H9 (cell line): ENCODE results near the gene FBXL14. TPM values are rescaled to one million over a fixed set of nuclear protein-coding genes. Genes with fewer than 3 reads are reported as not detected.

Experiments used
- DNase-seq: peaks from one replicate; pipeline ENCODE4 v3.0.0-alpha.2; 2017
- H2AFZ ChIP-seq: one replicate; pipeline ENCODE4 v1.6.1; 2013; ENCODE audit warnings: mild to moderate bottlenecking, low read length, control low read depth, moderate library complexity
- H2AK5ac ChIP-seq: 2 replicates; pipeline ENCODE4 v1.6.1; 2013; ENCODE audit warnings: low read length, control low read depth, mixed read lengths; ENCODE audit not compliant: insufficient read length
- H2BK120ac ChIP-seq: one replicate; pipeline ENCODE4 v1.6.1; 2013; ENCODE audit warnings: low read depth, mild to moderate bottlenecking, low read length, control low read depth, inconsistent platforms; ENCODE audit not compliant: poor library complexity, severe bottlenecking
- H2BK12ac ChIP-seq: 2 replicates; pipeline ENCODE4 v1.6.1; 2013; ENCODE audit warnings: low read length, control low read depth, mixed read lengths, low read depth; ENCODE audit not compliant: insufficient read length
- H2BK15ac ChIP-seq: 2 replicates; pipeline ENCODE4 v1.6.1; 2013; ENCODE audit warnings: low read depth, low read length, control low read depth
- H2BK20ac ChIP-seq: one replicate; pipeline ENCODE4 v1.6.1; 2013; ENCODE audit warnings: low read depth, mild to moderate bottlenecking, low read length, control low read depth, inconsistent platforms; ENCODE audit not compliant: poor library complexity, severe bottlenecking
- H2BK5ac ChIP-seq: 2 replicates; pipeline ENCODE4 v1.6.1; 2013; ENCODE audit warnings: low read length, control low read depth, mixed read lengths; ENCODE audit not compliant: insufficient read length
- H3K14ac ChIP-seq: 2 replicates; pipeline ENCODE4 v1.6.1; 2013; ENCODE audit warnings: low read length, control low read depth; ENCODE audit not compliant: insufficient read depth
- H3K18ac ChIP-seq: 2 replicates; pipeline ENCODE4 v1.6.1; 2013; ENCODE audit warnings: low read depth, mild to moderate bottlenecking, mixed read lengths, low read length, control low read depth; ENCODE audit not compliant: insufficient read length
- H3K23ac ChIP-seq: 2 replicates; pipeline ENCODE4 v1.6.1; 2013; ENCODE audit warnings: low read length, control low read depth, mixed read lengths, low read depth; ENCODE audit not compliant: insufficient read length
- H3K23me2 ChIP-seq: 2 replicates; pipeline ENCODE4 v1.6.1; 2013; ENCODE audit warnings: low read depth, mild to moderate bottlenecking, mixed read lengths, low read length, control low read depth; ENCODE audit not compliant: insufficient read length, poor library complexity, severe bottlenecking
- H3K27ac ChIP-seq: 2 replicates; pipeline ENCODE4 v1.5.1; 2013; ENCODE audit warnings: low read length, control low read depth, mixed read lengths, low read depth; ENCODE audit not compliant: insufficient read length
- H3K27me3 ChIP-seq: 2 replicates; pipeline ENCODE4 v1.6.1; 2013; ENCODE audit warnings: low read length, control low read depth, inconsistent platforms; ENCODE audit not compliant: insufficient read depth
- H3K4ac ChIP-seq: 2 replicates; pipeline ENCODE4 v1.6.1; 2013; ENCODE audit warnings: low read depth, mild to moderate bottlenecking, control low read depth, inconsistent platforms, low read length, moderate library complexity
- H3K4me1 ChIP-seq: 2 replicates; pipeline ENCODE4 v1.6.1; 2013; ENCODE audit warnings: low read length, control low read depth, inconsistent platforms; ENCODE audit not compliant: insufficient read depth
- H3K4me2 ChIP-seq: 2 replicates; pipeline ENCODE4 v1.6.1; 2013; ENCODE audit warnings: low read length, control low read depth, mixed read lengths; ENCODE audit not compliant: insufficient read length, insufficient read depth
- H3K56ac ChIP-seq: 2 replicates; pipeline ENCODE4 v1.6.1; 2013; ENCODE audit warnings: low read depth, mild to moderate bottlenecking, mixed read lengths, low read length, control low read depth; ENCODE audit not compliant: insufficient read length
- H3K79me1 ChIP-seq: 2 replicates; pipeline ENCODE4 v1.6.1; 2013; ENCODE audit warnings: low read depth, mild to moderate bottlenecking, moderate library complexity, low read length, control low read depth, inconsistent platforms; ENCODE audit not compliant: insufficient read depth, poor library complexity, severe bottlenecking
- H3K79me2 ChIP-seq: 2 replicates; pipeline ENCODE4 v1.6.1; 2013; ENCODE audit warnings: low read length, control low read depth, inconsistent platforms; ENCODE audit not compliant: insufficient read depth
- H3K9ac ChIP-seq: 2 replicates; pipeline ENCODE4 v1.6.1; 2013; ENCODE audit warnings: low read length, control low read depth, mixed read lengths; ENCODE audit not compliant: insufficient read length; ENCODE audit errors: extremely low read depth
- H3K9me3 ChIP-seq: one replicate; pipeline ENCODE4 v1.6.1; 2013; ENCODE audit warnings: low read depth, low read length, inconsistent platforms; ENCODE audit not compliant: control insufficient read depth
- H3T11ph ChIP-seq: one replicate; pipeline ENCODE4 v1.6.1; 2013; ENCODE audit warnings: mild to moderate bottlenecking, low read length, control low read depth, inconsistent platforms
- H4K20me1 ChIP-seq: one replicate; pipeline ENCODE4 v1.6.1; 2013; ENCODE audit not compliant: control insufficient read depth, insufficient read length, insufficient read depth
- H4K5ac ChIP-seq: 2 replicates; pipeline ENCODE4 v1.6.1; 2013; ENCODE audit warnings: low read depth, mild to moderate bottlenecking, mixed read lengths, low read length, control low read depth; ENCODE audit not compliant: insufficient read length
- H4K8ac ChIP-seq: replicated peaks from 2 replicates; pipeline ENCODE4 v1.6.1; 2013; ENCODE audit warnings: low read length, control low read depth, mixed read lengths, low read depth; ENCODE audit not compliant: insufficient read length
- H4K91ac ChIP-seq: 2 replicates; pipeline ENCODE4 v1.6.1; 2013; ENCODE audit warnings: low read depth, mild to moderate bottlenecking, moderate library complexity, mixed read lengths, low read length, control low read depth; ENCODE audit not compliant: insufficient read length
- H3K27ac Mint-ChIP-seq, 3 experiments: 2 replicates in 2 of 3; 3 replicates in 1 of 3; pipeline ENCODE4 v1.8.0; 2020 to 2021; ENCODE audit warnings: mixed read lengths in 3 of 3, mild to moderate bottlenecking in 1 of 3, moderate library complexity in 1 of 3
- H3K27me3 Mint-ChIP-seq: 2 replicates; pipeline ENCODE4 v1.8.0; 2021; ENCODE audit warnings: low read depth, mild to moderate bottlenecking, moderate library complexity, mixed read lengths
- H3K36me3 Mint-ChIP-seq, 3 experiments: 2 replicates in 2 of 3; 3 replicates in 1 of 3; pipeline ENCODE4 v1.8.0; 2020 to 2021; ENCODE audit warnings: low read depth in 3 of 3, mixed read lengths in 3 of 3; ENCODE audit not compliant: insufficient read depth in 1 of 3
- H3K4me1 Mint-ChIP-seq, 2 experiments: 2 replicates each; pipeline ENCODE4 v1.8.0; 2020; ENCODE audit warnings: mixed read lengths in 2 of 2
- H3K4me3 Mint-ChIP-seq, 2 experiments: 2 replicates in 1 of 2; 3 replicates in 1 of 2; pipeline ENCODE4 v1.8.0; 2020 to 2021; ENCODE audit warnings: mild to moderate bottlenecking in 2 of 2, mixed read lengths in 2 of 2, moderate library complexity in 1 of 2
- H3K9me3 Mint-ChIP-seq, 2 experiments: 2 replicates in 1 of 2; 3 replicates in 1 of 2; pipeline ENCODE4 v1.8.0; 2020; ENCODE audit warnings: mild to moderate bottlenecking in 2 of 2, mixed read lengths in 2 of 2, moderate library complexity in 1 of 2
- CTCF ChIP-seq: fragments of 200-600 bp; sonication (generic); conservative IDR thresholded peaks from 3 replicates; pipeline ENCODE4 v1.8.0; 2021; ENCODE audit warnings: antibody characterized with exemption, mild to moderate bottlenecking
- WGBS: extraction: QIAGEN DNeasy Blood & Tissue Kit; methylation state at CpG from one replicate; pipeline ENCODE4 v1.1.7; 2013; ENCODE audit warnings: missing lambda C conversion rate, low lambda C conversion rate, mixed read lengths; ENCODE audit not compliant: insufficient read length; ENCODE audit errors: extremely low coverage; 5-methylcytosine and 5-hydroxymethylcytosine counted together
- total RNA-seq: library from RNA; stranded (reverse); gene quantifications from 2 replicates; pipeline ENCODE4 v1.2.1, GENCODE V29; 2021

FBXL14 gene
- total RNA-seq, 1 experiment from 2014 or later, result 15.6 TPM

- Mint-ChIP-seq H3K9me3 (peaks cover 0 to 1% of the 10 kb centered on the region in 2 experiments; a peak in 3 of 5 replicates), H3K4me3 (peak overlapping the region; percentile 71 to 88), H3K36me3 (peaks cover 0 to 2% (median 0%) of the 10 kb centered on the region in 3 experiments; a peak in 1 of 7 replicates), H3K27ac (no peak overlapping the region), H3K4me1 (peaks cover 49 to 60% of the 10 kb centered on the region in 2 experiments), H3K27me3 (peaks cover 68% of the 10 kb centered on the region)
- no peak overlapping the region; the same call in 1 of the 2 replicates for H3K14ac ChIP-seq
- peaks cover 5% of the 10 kb centered on the region for H4K20me1 ChIP-seq
- H3K18ac ChIP-seq, result no peak overlapping the region
- no peak overlapping the region for H2BK15ac ChIP-seq
- no peaks in the 10 kb centered on the region for H3K79me1 ChIP-seq
- DNase-seq, result peak; percentile 75
- H3K27me3 ChIP-seq, result peaks cover 33% of the 10 kb centered on the region; the same call in 1 of the 2 replicates
- H2BK20ac ChIP-seq, result no peak overlapping the region
- H2BK5ac ChIP-seq, result no peak overlapping the region
- H3K4me1 ChIP-seq, result peaks cover 15% of the 10 kb centered on the region
- H4K8ac ChIP-seq, result no peak overlapping the region
- no peak overlapping the region for H3K56ac ChIP-seq
- H3K4me2 ChIP-seq, result peak overlapping the region; percentile 83
- H3K9me3 ChIP-seq, result no peaks in the 10 kb centered on the region
- no peak overlapping the region for H3K27ac ChIP-seq
- no peak overlapping the region for H4K91ac ChIP-seq
- H3K23me2 ChIP-seq, result peaks cover 27% of the 10 kb centered on the region
- no peak overlapping the region for H3K23ac ChIP-seq
- H4K5ac ChIP-seq, result no peak overlapping the region
- no peaks in the 10 kb centered on the region; the same call in 1 of the 2 replicates for H3K79me2 ChIP-seq
- no peak overlapping the region for H2AFZ ChIP-seq
- no peak overlapping the region for H2BK120ac ChIP-seq
- TF ChIP-seq CTCF, result no peak
- WGBS, result no CpG with 5 or more reads among the region's 56 CpGs
- no peak overlapping the region for H3T11ph ChIP-seq
- H2AK5ac ChIP-seq, result no peak overlapping the region
- H2BK12ac ChIP-seq, result no peak overlapping the region
- no peak overlapping the region for H3K9ac ChIP-seq
- H3K4ac ChIP-seq, result no peak overlapping the region
Measured at GRCh38 chr12:1593174-1594005, 991 bp downstream of the FBXL14 start.
